Testis (tissue), 3 donors: ENCODE measurements around the gene HLA-DPB1. TPM values are rescaled to one million over a fixed set of nuclear protein-coding genes. Genes with fewer than 3 reads are reported as not detected.

Source experiments
- DNase-seq: peaks from one replicate; pipeline ENCODE4 v3.0.0-alpha.2; 2019
- H3K27ac ChIP-seq, 2 donors: fragments of 200-600 bp; sonication (generic); one replicate each; pipeline ENCODE4 v1.5.1; 2019
- H3K27me3 ChIP-seq: fragments of 200-600 bp; sonication (generic); one replicate; pipeline ENCODE4 v1.5.1; 2019
- H3K36me3 ChIP-seq: fragments of 200-600 bp; sonication (generic); one replicate; pipeline ENCODE4 v1.5.1; 2017; ENCODE audit warnings: low read depth; ENCODE audit errors: missing control alignments
- H3K4me1 ChIP-seq: fragments of 200-600 bp; sonication (generic); one replicate; pipeline ENCODE4 v1.5.1; 2019
- H3K4me3 ChIP-seq, 2 donors: fragments of 200-600 bp; sonication (generic); one replicate each; pipeline ENCODE4 v1.5.1; 2017 to 2019
- H3K9me3 ChIP-seq: fragments of 200-600 bp; sonication (generic); one replicate; pipeline ENCODE4 v1.5.1; 2017
- POLR2A ChIP-seq: fragments of 450-650 bp; IDR thresholded peaks from one replicate; pipeline ENCODE4 v1.6.1; 2017; ENCODE audit warnings: antibody characterized with exemption, mild to moderate bottlenecking, moderate library complexity
- WGBS, 2 donors: methylation state at CpG; one replicate each; pipeline ENCODE4 v1.1.5; 2018; 5-methylcytosine and 5-hydroxymethylcytosine counted together
- intact Hi-C: fragments of 100-400 bp; cut with DNase I; formaldehyde crosslinking; loops from one replicate; pipeline ENCODE4 v1.15.1; 2023; ENCODE audit warnings: low total_unique reads
- polyA plus RNA-seq: library from polyadenylated mRNA; stranded (reverse); fragments of 350-450 nt; fragmentation: Illumina TruSeq; extraction: RNeasy Lipid Tissue Mini Kit (QIAGEN cat#74804); gene quantifications from one replicate; pipeline ENCODE4 v1.2.3, GENCODE V29; 2014; ENCODE audit warnings: low read depth, low replicate concordance; ENCODE audit not compliant: insufficient read depth
- total RNA-seq, 2 donors: library from RNA; depleted of rRNA; stranded (reverse); fragments of >200 nt; gene quantifications; one replicate each; pipeline ENCODE4 v1.2.3, GENCODE V29; 2016
- TF ChIP-seq, protein P1 (sequence below), 3 experiments: fragments of 450-650 bp in 2 of 3; fragments of 200-600 bp in 1 of 3; sonication (generic) in 1 of 3; IDR thresholded peaks; one replicate each; pipeline ENCODE4 v1.5.1; 2016 to 2019; ENCODE audit warnings: antibody characterized with exemption in 3 of 3, mild to moderate bottlenecking in 2 of 3, moderate library complexity in 1 of 3

Gene HLA-DPB1
- total and polyA plus RNA-seq, 3 donors from 2014 or later: 14.4 to 183 (median 39.5) TPM

DNA sequence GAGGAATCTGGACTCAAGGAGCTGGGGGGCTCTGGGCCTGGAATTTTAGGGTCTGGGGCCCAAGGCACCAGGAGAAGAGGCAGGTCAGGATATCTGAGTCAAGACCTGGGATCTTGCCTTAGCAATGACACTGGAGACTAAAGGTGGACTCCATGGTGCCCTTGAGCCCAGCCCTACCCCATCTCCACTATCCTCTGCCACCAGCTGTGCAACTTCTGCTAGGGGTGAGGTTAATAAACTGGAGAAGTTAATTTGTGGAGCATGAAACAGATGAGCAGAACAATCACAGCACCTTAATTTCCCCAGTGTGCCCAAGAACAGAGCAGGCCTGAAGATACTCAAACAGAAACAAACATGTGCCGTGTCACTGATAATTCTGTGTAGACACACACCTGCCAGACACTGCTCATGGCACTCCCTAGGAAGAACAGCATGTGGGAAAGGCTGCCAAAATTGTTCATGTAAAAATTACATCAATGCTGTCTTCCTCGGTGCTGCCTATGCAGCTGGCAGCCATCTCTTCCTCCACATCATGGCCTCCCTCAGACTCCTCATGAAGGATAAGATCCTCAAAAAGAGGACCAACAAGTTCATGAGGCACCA lies 3.2 kb downstream of the HLA-DPB1 start:
- H3K4me3 ChIP-seq: no peak overlapping the region
- intact Hi-C loops: no loop called here
- no peak for TF ChIP-seq POLR2A
- TF ChIP-seq, protein P1, sequence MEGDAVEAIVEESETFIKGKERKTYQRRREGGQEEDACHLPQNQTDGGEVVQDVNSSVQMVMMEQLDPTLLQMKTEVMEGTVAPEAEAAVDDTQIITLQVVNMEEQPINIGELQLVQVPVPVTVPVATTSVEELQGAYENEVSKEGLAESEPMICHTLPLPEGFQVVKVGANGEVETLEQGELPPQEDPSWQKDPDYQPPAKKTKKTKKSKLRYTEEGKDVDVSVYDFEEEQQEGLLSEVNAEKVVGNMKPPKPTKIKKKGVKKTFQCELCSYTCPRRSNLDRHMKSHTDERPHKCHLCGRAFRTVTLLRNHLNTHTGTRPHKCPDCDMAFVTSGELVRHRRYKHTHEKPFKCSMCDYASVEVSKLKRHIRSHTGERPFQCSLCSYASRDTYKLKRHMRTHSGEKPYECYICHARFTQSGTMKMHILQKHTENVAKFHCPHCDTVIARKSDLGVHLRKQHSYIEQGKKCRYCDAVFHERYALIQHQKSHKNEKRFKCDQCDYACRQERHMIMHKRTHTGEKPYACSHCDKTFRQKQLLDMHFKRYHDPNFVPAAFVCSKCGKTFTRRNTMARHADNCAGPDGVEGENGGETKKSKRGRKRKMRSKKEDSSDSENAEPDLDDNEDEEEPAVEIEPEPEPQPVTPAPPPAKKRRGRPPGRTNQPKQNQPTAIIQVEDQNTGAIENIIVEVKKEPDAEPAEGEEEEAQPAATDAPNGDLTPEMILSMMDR (IDR thresholded peaks at IDR 0.05): no peak
- H3K9me3 ChIP-seq: no peaks in the 10 kb centered on the region
- no peaks in the 10 kb centered on the region for H3K27me3 ChIP-seq
- H3K36me3 ChIP-seq: no peaks in the 10 kb centered on the region
- H3K27ac ChIP-seq: no peak overlapping the region
- no peaks in the 10 kb centered on the region for H3K4me1 ChIP-seq
- DNase-seq: no peak
- 75 to 90% methylated on average over 2 of the region's 2 CpGs for WGBS, 2 donors

- TF ChIP-seq, protein P1 (IDR thresholded peaks at IDR 0.05): no peak
- no peak for TF ChIP-seq POLR2A
- Histone ChIP-seq H3K4me3 (no peak overlapping the region), H3K9me3 (no peaks in the 10 kb centered on the region), H3K36me3 (no peaks in the 10 kb centered on the region), H3K27me3 (no peaks in the 10 kb centered on the region), H3K27ac (no peak overlapping the region), H3K4me1 (no peaks in the 10 kb centered on the region)
- no peak for DNase-seq
- WGBS, 2 donors: 76 to 81% methylated on average over 4 of the region's 4 CpGs
- intact Hi-C loops: no loop called here
These were observed 3.8 kb downstream of the HLA-DPB1 start for GRCh38 chr6:33079580-33079979.

- no peaks in the 10 kb centered on the region for H3K4me1 ChIP-seq
- no peak for TF ChIP-seq POLR2A
- TF ChIP-seq, protein P1 (IDR thresholded peaks at IDR 0.05): no peak
- DNase-seq: peak; percentile 66
- H3K27me3 ChIP-seq: no peaks in the 10 kb centered on the region
- no peaks in the 10 kb centered on the region for H3K36me3 ChIP-seq
- H3K9me3 ChIP-seq: no peaks in the 10 kb centered on the region
- intact Hi-C loops: no loop called here
- WGBS, 2 donors: 8 to 11% methylated on average over 37 to 48 of the region's 49 CpGs
- H3K4me3 ChIP-seq: peak overlapping the region; percentile 44 to 58
- H3K27ac ChIP-seq: peak overlapping the region; percentile 51 to 76
These were observed 4.6 kb downstream of the HLA-DPB1 start for GRCh38 chr6:33080127-33081089.

- no peak for TF ChIP-seq POLR2A
- TF ChIP-seq, protein P1 (IDR thresholded peaks at IDR 0.05): no peak
- WGBS, 2 donors: 52 to 62% methylated on average over 16 of the region's 16 CpGs
- no peaks in the 10 kb centered on the region for H3K9me3 ChIP-seq
- H3K27ac ChIP-seq: peak overlapping the region; percentile 51 to 76
- no peak for DNase-seq
- intact Hi-C loops: no loop called here
- H3K27me3 ChIP-seq: no peaks in the 10 kb centered on the region
- H3K4me1 ChIP-seq: no peaks in the 10 kb centered on the region
- H3K4me3 ChIP-seq: peak overlapping the region; percentile 44 to 58
- no peaks in the 10 kb centered on the region for H3K36me3 ChIP-seq
These were observed 5.5 kb downstream of the HLA-DPB1 start for GRCh38 chr6:33081098-33081824.
